Keratinocyte (primary cell): ENCODE measurements around the gene PXDN. TPM values are rescaled to one million over a fixed set of nuclear protein-coding genes. Genes with fewer than 3 reads are reported as not detected.

ENCODE experiments used
- DNase-seq: peaks from one replicate; pipeline ENCODE4 v3.0.0-alpha.2; 2011; ENCODE audit warnings: low read depth, missing footprints, low spot score
- FAIRE-seq: peaks from 2 replicates; lab custom pipeline; 2011; peaks lifted over from hg19 to GRCh38; lab: Jason Lieb, UNC
- H2AFZ ChIP-seq: 2 replicates; pipeline ENCODE4 v1.6.0; 2012; ENCODE audit warnings: low read length, control low read depth, inconsistent platforms; ENCODE audit not compliant: control insufficient read depth
- H3K27ac ChIP-seq: 2 replicates; pipeline ENCODE4 v1.5.1; 2011; ENCODE audit warnings: low read length; ENCODE audit not compliant: control insufficient read depth, insufficient read depth
- H3K27me3 ChIP-seq: 3 replicates; pipeline ENCODE4 v1.6.0; 2011; ENCODE audit warnings: low read length; ENCODE audit not compliant: control insufficient read depth, insufficient read depth; ENCODE audit errors: extremely low read depth
- H3K36me3 ChIP-seq, 2 experiments: 2 replicates in 1 of 2; 3 replicates in 1 of 2; pipeline ENCODE4 v1.5.1; 2011; ENCODE audit warnings: low read length in 2 of 2, mild to moderate bottlenecking in 1 of 2; ENCODE audit not compliant: control insufficient read depth in 2 of 2, insufficient read depth in 2 of 2; ENCODE audit errors: extremely low read depth in 1 of 2
- H3K4me1 ChIP-seq: 3 replicates; pipeline ENCODE4 v1.5.1; 2011; ENCODE audit warnings: low read length; ENCODE audit not compliant: control insufficient read depth, insufficient read depth; ENCODE audit errors: extremely low read depth
- H3K4me2 ChIP-seq: 3 replicates; pipeline ENCODE4 v1.6.0; 2011; ENCODE audit warnings: low read depth, low read length; ENCODE audit not compliant: control insufficient read depth, insufficient read depth; ENCODE audit errors: extremely low read depth
- H3K4me3 ChIP-seq, 3 experiments: fragments of 200-600 bp in 1 of 3; sonication (generic) in 1 of 3; 2 replicates in 2 of 3; 3 replicates in 1 of 3; pipeline ENCODE4 v1.5.1; 2011 to 2016; ENCODE audit warnings: low read length in 3 of 3, mild to moderate bottlenecking in 3 of 3, control low read depth in 2 of 3, inconsistent platforms in 1 of 3, low read depth in 1 of 3, mixed read lengths in 1 of 3, mixed run types in 1 of 3, moderate library complexity in 1 of 3; ENCODE audit not compliant: control insufficient read depth in 2 of 3, insufficient read depth in 2 of 3; ENCODE audit errors: extremely low read depth in 1 of 3
- H3K79me2 ChIP-seq: 2 replicates; pipeline ENCODE4 v1.6.0; 2012; ENCODE audit warnings: low read length; ENCODE audit not compliant: control insufficient read depth, insufficient read depth
- H3K9ac ChIP-seq: 3 replicates; pipeline ENCODE4 v1.6.0; 2011; ENCODE audit warnings: low read length; ENCODE audit not compliant: control insufficient read depth, insufficient read depth; ENCODE audit errors: extremely low read depth
- H3K9me1 ChIP-seq: 3 replicates; pipeline ENCODE4 v1.6.0; 2011; ENCODE audit warnings: low read length; ENCODE audit not compliant: control insufficient read depth, insufficient read depth; ENCODE audit errors: extremely low read depth
- H3K9me3 ChIP-seq: 2 replicates; pipeline ENCODE4 v1.5.1; 2012; ENCODE audit warnings: low read depth, low read length; ENCODE audit not compliant: control insufficient read depth
- H4K20me1 ChIP-seq: 3 replicates; pipeline ENCODE4 v1.6.0; 2011; ENCODE audit warnings: low read length; ENCODE audit not compliant: control insufficient read depth, insufficient read depth; ENCODE audit errors: extremely low read depth
- EZH2 ChIP-seq: IDR thresholded peaks from one replicate; pipeline ENCODE4 v1.6.1; 2012; ENCODE audit warnings: inconsistent platforms, mild to moderate bottlenecking, low read length, moderate library complexity
- dilution Hi-C: fragments of 300-500 bp; cut with MboI; formaldehyde crosslinking; loops from one replicate; pipeline ENCODE4 v1.7.0; 2020; ENCODE audit warnings: low sequenced_read_pairs; ENCODE audit not compliant: extremely low pct_ligation_motif_present
- polyA plus RNA-seq, 5 experiments: library from polyadenylated mRNA; depleted of rRNA in 3 of 5; stranded (reverse) in 3 of 5; stranded (forward) in 1 of 5; unstranded in 1 of 5; fragments of >200 nt; gene quantifications; 1 replicate in 1 of 5; 2 replicates in 3 of 5; 3 replicates in 1 of 5; pipeline versions ENCODE4 v1.2.1 to v1.2.3, GENCODE V29; 2011 to 2012; ENCODE audit warnings: missing spikeins in 2 of 5, low read depth in 1 of 5, low replicate concordance in 1 of 5
- TF ChIP-seq, protein P1 (sequence below), 3 experiments: IDR thresholded peaks in 1 of 3; conservative IDR thresholded peaks in 1 of 3; optimal IDR thresholded peaks in 1 of 3; 2 replicates in 2 of 3; 3 replicates in 1 of 3; pipeline versions ENCODE3 to v1.5.1; 2011; ENCODE audit warnings: low read length in 3 of 3, mild to moderate bottlenecking in 3 of 3, moderate library complexity in 2 of 3, control low read depth in 1 of 3, inconsistent platforms in 1 of 3; ENCODE audit not compliant: insufficient read depth in 2 of 3; ENCODE audit errors: extremely low read depth in 1 of 3

PXDN gene
- polyA plus RNA-seq, 1 donor (not counting 4 experiments of a cell fraction or from before 2014, with no cell fraction given) = 36.7 TPM

DNA sequence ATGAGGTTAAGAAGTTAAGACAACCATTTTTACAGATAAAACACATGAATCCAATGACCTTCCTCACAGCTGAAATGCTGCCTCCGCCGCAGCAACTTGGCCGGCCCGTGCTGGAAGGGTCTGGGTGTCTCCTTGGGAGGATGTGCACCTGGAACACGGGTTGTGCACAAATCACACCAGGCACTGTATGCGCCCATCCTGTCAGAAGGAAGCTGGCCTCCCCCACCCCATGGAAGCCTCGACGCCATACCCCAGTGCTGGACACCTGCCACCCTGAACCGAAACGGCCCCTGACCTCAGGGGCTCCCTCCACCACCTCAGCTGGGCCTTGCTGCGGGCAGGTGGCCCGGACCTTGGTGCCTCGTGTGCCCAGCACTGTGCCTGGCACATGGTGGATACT is 111.8 kb downstream of the PXDN start:
- Histone ChIP-seq H3K4me2 (peak overlapping the region; percentile 61), H3K9ac (no peak overlapping the region), H3K36me3 (peaks cover 0 to 8% of the 10 kb centered on the region in 2 experiments), H3K79me2 (no peaks in the 10 kb centered on the region), H3K27ac (peak overlapping the region; percentile 15), H3K9me1 (no peaks in the 10 kb centered on the region), H3K9me3 (no peaks in the 10 kb centered on the region), H3K4me1 (peaks cover 33% of the 10 kb centered on the region), H3K27me3 (no peaks in the 10 kb centered on the region), H3K4me3 (no peak overlapping the region), H4K20me1 (no peaks in the 10 kb centered on the region), H2AFZ (no peak overlapping the region)
- no peak for DNase-seq
- TF ChIP-seq, protein P1, sequence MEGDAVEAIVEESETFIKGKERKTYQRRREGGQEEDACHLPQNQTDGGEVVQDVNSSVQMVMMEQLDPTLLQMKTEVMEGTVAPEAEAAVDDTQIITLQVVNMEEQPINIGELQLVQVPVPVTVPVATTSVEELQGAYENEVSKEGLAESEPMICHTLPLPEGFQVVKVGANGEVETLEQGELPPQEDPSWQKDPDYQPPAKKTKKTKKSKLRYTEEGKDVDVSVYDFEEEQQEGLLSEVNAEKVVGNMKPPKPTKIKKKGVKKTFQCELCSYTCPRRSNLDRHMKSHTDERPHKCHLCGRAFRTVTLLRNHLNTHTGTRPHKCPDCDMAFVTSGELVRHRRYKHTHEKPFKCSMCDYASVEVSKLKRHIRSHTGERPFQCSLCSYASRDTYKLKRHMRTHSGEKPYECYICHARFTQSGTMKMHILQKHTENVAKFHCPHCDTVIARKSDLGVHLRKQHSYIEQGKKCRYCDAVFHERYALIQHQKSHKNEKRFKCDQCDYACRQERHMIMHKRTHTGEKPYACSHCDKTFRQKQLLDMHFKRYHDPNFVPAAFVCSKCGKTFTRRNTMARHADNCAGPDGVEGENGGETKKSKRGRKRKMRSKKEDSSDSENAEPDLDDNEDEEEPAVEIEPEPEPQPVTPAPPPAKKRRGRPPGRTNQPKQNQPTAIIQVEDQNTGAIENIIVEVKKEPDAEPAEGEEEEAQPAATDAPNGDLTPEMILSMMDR (optimal IDR thresholded peaks at IDR 0.05 in 1 of 3, IDR thresholded peaks at IDR 0.05 in 1 of 3, conservative IDR thresholded peaks at IDR 0.05 in 1 of 3; ENCODE audit: extremely low read depth in 1 of 3, insufficient read depth in 2 of 3, low read length in 3 of 3) = no peak
- dilution Hi-C loops = no loop called here
- no peak for FAIRE-seq

DNA sequence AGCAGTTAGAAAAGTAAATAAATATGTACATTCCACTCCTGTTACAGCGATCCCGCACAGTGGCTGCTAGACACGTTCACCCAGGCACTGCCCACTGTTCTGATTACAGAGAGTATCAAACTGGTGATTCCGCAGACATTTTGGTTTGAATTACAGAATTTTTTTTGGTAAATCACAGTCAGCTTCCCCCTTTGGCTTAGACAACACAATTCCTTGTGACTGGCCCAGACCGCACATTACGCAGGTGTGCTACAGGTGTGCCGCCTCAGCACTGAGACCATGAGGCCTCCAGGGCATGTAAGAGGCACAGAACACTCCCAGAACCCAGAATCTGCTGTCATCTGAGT is 112.3 kb downstream of the PXDN start:
- Histone ChIP-seq H3K36me3 (peaks cover 0 to 6% of the 10 kb centered on the region in 2 experiments), H3K9me3 (no peaks in the 10 kb centered on the region), H3K4me3 (peak overlapping the region in 1 of 3 experiments; percentile 17), H2AFZ (peak overlapping the region; percentile 25), H3K27ac (peak overlapping the region; percentile 70), H4K20me1 (no peaks in the 10 kb centered on the region), H3K4me1 (peaks cover 33% of the 10 kb centered on the region), H3K9me1 (no peaks in the 10 kb centered on the region), H3K79me2 (no peaks in the 10 kb centered on the region), H3K27me3 (no peaks in the 10 kb centered on the region), H3K9ac (peak overlapping the region; percentile 38), H3K4me2 (peak overlapping the region; percentile 61)
- FAIRE-seq (peak; percentile 91), DNase-seq (peak; percentile 85)
- TF ChIP-seq, protein P1 (optimal IDR thresholded peaks at IDR 0.05 in 1 of 3, IDR thresholded peaks at IDR 0.05 in 1 of 3, conservative IDR thresholded peaks at IDR 0.05 in 1 of 3; ENCODE audit: extremely low read depth in 1 of 3, insufficient read depth in 2 of 3, low read length in 3 of 3) = no peak
- no peak for TF ChIP-seq EZH2
- dilution Hi-C loops = no loop called here
